Endothelial cell of umbilical vein (primary cell): ENCODE data around the gene EFS. TPM values are rescaled to one million over a fixed set of nuclear protein-coding genes. Genes with fewer than 3 reads are reported as not detected.

Experiments
- BruUV-seq: library from RNA; stranded (reverse); fragments of 400-500 nt; replicated peaks from 2 replicates; lab custom pipeline; 2021; lab: Mats Ljungman, UMichigan
- CTCF ChIA-PET: fragments of 300-600, 350-600 bp; sonication (Branson Sonifier 250); formaldehyde crosslinking; loops from one replicate; lab custom pipeline; 2021; ENCODE audit warnings: antibody characterized with exemption, inconsistent platforms; lab: Charles Lee
- POLR2A ChIA-PET: fragments of 300-600, 350-600 bp; sonication (Branson Sonifier 250); formaldehyde crosslinking; loops from one replicate; lab custom pipeline; 2021; ENCODE audit warnings: antibody characterized with exemption, inconsistent platforms; lab: Charles Lee
- DNase-seq: peaks from one replicate; pipeline ENCODE4 v3.0.0-alpha.2; 2011; ENCODE audit warnings: low read depth, low spot score
- FAIRE-seq: peaks from 2 replicates; lab custom pipeline; 2011; peaks lifted over from hg19 to GRCh38; lab: Jason Lieb, UNC
- H2AFZ ChIP-seq: 2 replicates; pipeline ENCODE4 v1.6.0; 2012; ENCODE audit warnings: low read depth, low read length, control low read depth, inconsistent platforms
- H3K27ac ChIP-seq: 2 replicates; pipeline ENCODE4 v1.5.1; 2011; ENCODE audit warnings: low read depth, mild to moderate bottlenecking, control low read depth, low read length, moderate library complexity; ENCODE audit not compliant: insufficient read depth
- H3K27me3 ChIP-seq, 2 experiments: 2 replicates each; pipeline versions ENCODE4 v1.6.0 to v1.6.1; 2011; ENCODE audit warnings: low read length in 2 of 2, mixed read lengths in 1 of 2; ENCODE audit not compliant: control insufficient read depth in 2 of 2, insufficient read depth in 2 of 2
- H3K36me3 ChIP-seq, 2 experiments: 2 replicates in 1 of 2; 3 replicates in 1 of 2; pipeline ENCODE4 v1.5.1; 2011; ENCODE audit warnings: low read length in 2 of 2, mild to moderate bottlenecking in 1 of 2, moderate library complexity in 1 of 2; ENCODE audit not compliant: control insufficient read depth in 2 of 2, insufficient read depth in 2 of 2; ENCODE audit errors: extremely low read depth in 1 of 2
- H3K4me1 ChIP-seq: 3 replicates; pipeline ENCODE4 v1.5.1; 2011; ENCODE audit warnings: mild to moderate bottlenecking, low read length; ENCODE audit not compliant: control insufficient read depth, insufficient read depth; ENCODE audit errors: extremely low read depth
- H3K4me2 ChIP-seq: 2 replicates; pipeline ENCODE4 v1.6.1; 2011; ENCODE audit warnings: low read length, control low read depth, mixed read lengths; ENCODE audit not compliant: insufficient read depth
- H3K4me3 ChIP-seq, 3 experiments: fragments of 200-600 bp in 1 of 3; sonication (generic), shearing (Covaris generic) in 1 of 3; replicated peaks in 1 of 3; 2 replicates each; pipeline ENCODE4 v1.5.1; 2011 to 2016; ENCODE audit warnings: control low read depth in 3 of 3, low read length in 3 of 3, mild to moderate bottlenecking in 2 of 3, inconsistent platforms in 1 of 3, low read depth in 1 of 3, moderate library complexity in 1 of 3; ENCODE audit not compliant: insufficient read depth in 1 of 3
- H3K79me2 ChIP-seq: 2 replicates; pipeline ENCODE4 v1.6.0; 2012; ENCODE audit warnings: low read length, inconsistent platforms; ENCODE audit not compliant: control insufficient read depth, insufficient read depth
- H3K9ac ChIP-seq: replicated peaks from 2 replicates; pipeline ENCODE3; 2011; ENCODE audit warnings: low read length, control low read depth; ENCODE audit not compliant: insufficient read depth; ENCODE audit errors: extremely low read depth
- H3K9me1 ChIP-seq: replicated peaks from 3 replicates; pipeline ENCODE4 v1.6.0; 2011; ENCODE audit warnings: mild to moderate bottlenecking, low read length; ENCODE audit not compliant: control insufficient read depth, insufficient read depth; ENCODE audit errors: extremely low read depth
- H3K9me3 ChIP-seq: replicated peaks from 2 replicates; pipeline ENCODE4 v1.5.1; 2012; ENCODE audit warnings: low read length, inconsistent platforms; ENCODE audit not compliant: control insufficient read depth, insufficient read depth
- H4K20me1 ChIP-seq: replicated peaks from 2 replicates; pipeline ENCODE3; 2011; ENCODE audit warnings: mild to moderate bottlenecking, low read length; ENCODE audit not compliant: control insufficient read depth, insufficient read depth; ENCODE audit errors: extremely low read depth
- CTCF ChIP-seq, 2 donors: IDR thresholded peaks; 1 replicate in 1 of 2; 2 replicates in 1 of 2; pipeline ENCODE4 v1.5.1; 2011; ENCODE audit warnings: low read length in 2 of 2, mild to moderate bottlenecking in 2 of 2, moderate library complexity in 2 of 2, control low read depth in 1 of 2, inconsistent platforms in 1 of 2, low read depth in 1 of 2; ENCODE audit not compliant: insufficient read depth in 1 of 2; ENCODE audit errors: extremely low read depth in 1 of 2
- EZH2 ChIP-seq: IDR thresholded peaks from 2 replicates; pipeline ENCODE4 v1.6.1; 2012; ENCODE audit warnings: borderline replicate concordance, low read depth, mild to moderate bottlenecking, moderate library complexity, low read length, inconsistent platforms; ENCODE audit not compliant: severe bottlenecking
- FOS ChIP-seq: IDR thresholded peaks from 2 replicates; pipeline ENCODE4 v1.6.1; 2011; ENCODE audit warnings: mild to moderate bottlenecking, low read length, moderate library complexity, borderline replicate concordance; ENCODE audit not compliant: insufficient read depth
- GATA2 ChIP-seq: IDR thresholded peaks from 2 replicates; pipeline ENCODE4 v1.7.0; 2011; ENCODE audit warnings: low read depth, mild to moderate bottlenecking, moderate library complexity, mixed read lengths, low read length; ENCODE audit not compliant: insufficient read length, insufficient read depth
- MAX ChIP-seq: IDR thresholded peaks from 2 replicates; pipeline ENCODE4 v1.6.1; 2011; ENCODE audit not compliant: insufficient read depth, insufficient read length
- MYC ChIP-seq: IDR thresholded peaks from one replicate; pipeline ENCODE4 v1.6.1; 2011; ENCODE audit warnings: mild to moderate bottlenecking, low read depth, low read length
- POLR2A ChIP-seq: IDR thresholded peaks from 2 replicates; pipeline ENCODE4 v1.6.1; 2012; ENCODE audit warnings: low read depth, mild to moderate bottlenecking, control low read depth, low read length
- dilution Hi-C: fragments of 300-500 bp; cut with MboI; formaldehyde crosslinking; loops from one replicate; pipeline ENCODE4 v1.15.0; 2019; ENCODE audit warnings: low sequenced_read_pairs; ENCODE audit not compliant: extremely low pct_ligation_motif_present
- intact Hi-C: fragments of 100-400 bp; cut with micrococcal nuclease; formaldehyde crosslinking; loops from one replicate; pipeline ENCODE4 v1.10.0; 2022
- polyA plus RNA-seq, 4 experiments: library from polyadenylated mRNA; depleted of rRNA in 3 of 4; stranded (reverse) in 3 of 4; unstranded in 1 of 4; fragments of >200 nt; gene quantifications; 2 replicates each; pipeline versions ENCODE4 v1.2.1 to v1.2.3, GENCODE V29; 2011 to 2012; ENCODE audit warnings: missing spikeins in 1 of 4
- total RNA-seq: library from RNA; stranded (reverse); gene quantifications from 2 replicates; pipeline ENCODE4 v1.2.3, GENCODE V29; 2021

EFS gene
- total and polyA plus RNA-seq, 2 donors (not counting 3 experiments of a cell fraction or from before 2014, with no cell fraction given), result 0.03 to 0.13 TPM

GRCh38 chr14:23339506-23340268 is 25.3 kb downstream of the EFS start:
- intact Hi-C loops (no loop called here), dilution Hi-C loops (no loop called here)
- H3K27me3 ChIP-seq, result peaks cover 4 to 11% of the 10 kb centered on the region in 2 experiments
- H3K9ac ChIP-seq, result no peak overlapping the region
- H3K36me3 ChIP-seq, result no peaks in the 10 kb centered on the region
- FAIRE-seq, result no peak
- no peaks in the 10 kb centered on the region for H4K20me1 ChIP-seq
- BruUV-seq, result no TSS peak
- no peak for TF ChIP-seq EZH2
- TF ChIP-seq GATA2, result no peak
- no peak for TF ChIP-seq MYC
- TF ChIP-seq MAX, result no peak
- no peak for TF ChIP-seq POLR2A
- TF ChIP-seq FOS, result no peak
- no peak for TF ChIP-seq CTCF (IDR thresholded peaks at IDR 0.05; ENCODE audit: extremely low read depth in 1 of 2, insufficient read depth in 1 of 2, low read depth in 1 of 2, low read length in 2 of 2)
- H3K27ac ChIP-seq, result no peak overlapping the region
- H2AFZ ChIP-seq, result no peak overlapping the region
- H3K79me2 ChIP-seq, result no peaks in the 10 kb centered on the region
- H3K4me1 ChIP-seq, result no peaks in the 10 kb centered on the region
- no peak overlapping the region for H3K4me3 ChIP-seq
- no peaks in the 10 kb centered on the region for H3K9me1 ChIP-seq
- no peak for DNase-seq
- ChIA-PET CTCF (interaction anchor here (1.5 kb wide), 1 partner anchor 11 kb away, joined by 3 read pairs; no protein-coding TSS in a partner anchor), POLR2A (no interaction called here)
- H3K4me2 ChIP-seq, result no peak overlapping the region
- no peaks in the 10 kb centered on the region for H3K9me3 ChIP-seq
